SK-N-SH (cell line): ENCODE results near the gene LRRC15. TPM values are rescaled to one million over a fixed set of nuclear protein-coding genes. Genes with fewer than 3 reads are reported as not detected.

Experiments
- CTCF ChIA-PET: fragments of 300-600, 350-600 bp; formaldehyde crosslinking; extraction: SDS; loops from one replicate; lab custom pipeline; 2021; lab: Yijun Ruan, JAX
- POLR2A ChIA-PET: fragments of 350-600 bp; sonication (Branson Sonifier 250); formaldehyde crosslinking; extraction: SDS; loops from one replicate; lab custom pipeline; 2020; ENCODE audit warnings: antibody characterized with exemption, inconsistent platforms; lab: Yijun Ruan, JAX
- DNase-seq: peaks from one replicate; pipeline ENCODE4 v3.0.0; 2012
- H2AFZ ChIP-seq: fragments of 200-600 bp; sonication (generic); 2 replicates; pipeline ENCODE4 v1.8.1; 2016; ENCODE audit warnings: antibody characterized with exemption, mild to moderate bottlenecking, low read depth
- H3F3A ChIP-seq: fragments of 200-600 bp; sonication (generic); replicated peaks from 2 replicates; pipeline ENCODE3; 2016; ENCODE audit warnings: antibody characterized with exemption, mild to moderate bottlenecking; ENCODE audit not compliant: insufficient read depth
- H3K27ac ChIP-seq, 2 experiments: fragments of 200-500 bp in 1 of 2; fragments of 200-600 bp in 1 of 2; sonication (Bioruptor generic) in 1 of 2; sonication (generic), shearing (Covaris generic) in 1 of 2; 2 replicates each; pipeline versions ENCODE4 v1.5.1 to v1.6.1; 2014 to 2016; ENCODE audit warnings: low read depth in 2 of 2, inconsistent platforms in 1 of 2, low read length in 1 of 2, mild to moderate bottlenecking in 1 of 2, mixed read lengths in 1 of 2
- H3K27me3 ChIP-seq: fragments of 200-600 bp; sonication (generic), shearing (Covaris generic); 2 replicates; pipeline ENCODE4 v1.6.1; 2016; ENCODE audit warnings: mixed run types; ENCODE audit not compliant: insufficient read depth
- H3K36me3 ChIP-seq, 2 experiments: fragments of 200-500 bp in 1 of 2; fragments of 200-600 bp in 1 of 2; sonication (Bioruptor generic) in 1 of 2; sonication (generic) in 1 of 2; replicated peaks in 1 of 2; 2 replicates each; pipeline versions ENCODE3 to v1.5.1; 2014 to 2016; ENCODE audit warnings: low read length in 1 of 2, mild to moderate bottlenecking in 1 of 2; ENCODE audit not compliant: insufficient read depth in 2 of 2, control insufficient read depth in 1 of 2
- H3K4me1 ChIP-seq, 2 experiments: fragments of 200-500 bp in 1 of 2; fragments of 200-600 bp in 1 of 2; sonication (Bioruptor generic) in 1 of 2; sonication (generic), shearing (Covaris generic) in 1 of 2; 2 replicates each; pipeline versions ENCODE4 v1.5.1 to v1.6.1; 2014 to 2016; ENCODE audit warnings: low read depth in 1 of 2, low read length in 1 of 2, mixed run types in 1 of 2; ENCODE audit not compliant: insufficient read depth in 2 of 2, control insufficient read depth in 1 of 2
- H3K4me2 ChIP-seq: fragments of 200-600 bp; sonication (generic), shearing (Covaris generic); 2 replicates; pipeline ENCODE4 v1.6.1; 2017; ENCODE audit warnings: mixed run types
- H3K4me3 ChIP-seq, 2 experiments: fragments of 200-500 bp in 1 of 2; fragments of 200-600 bp in 1 of 2; sonication (Bioruptor generic) in 1 of 2; sonication (generic), shearing (Covaris generic) in 1 of 2; 2 replicates each; pipeline versions ENCODE4 v1.5.1 to v1.8.1; 2014 to 2016; ENCODE audit warnings: low read depth in 2 of 2, inconsistent platforms in 1 of 2, low read length in 1 of 2, mild to moderate bottlenecking in 1 of 2, mixed read lengths in 1 of 2, moderate library complexity in 1 of 2
- H3K79me2 ChIP-seq: fragments of 200-600 bp; sonication (generic); 2 replicates; pipeline ENCODE4 v1.8.1; 2017; ENCODE audit warnings: mild to moderate bottlenecking; ENCODE audit not compliant: insufficient read depth
- H3K9ac ChIP-seq: fragments of 200-600 bp; sonication (generic); 2 replicates; pipeline ENCODE4 v1.6.1; 2017; ENCODE audit warnings: mixed run types
- H3K9me2 ChIP-seq: fragments of 200-600 bp; sonication (generic); 2 replicates; pipeline ENCODE4 v1.6.1; 2017; ENCODE audit warnings: mixed run types
- H3K9me3 ChIP-seq: fragments of 200-600 bp; sonication (generic); 2 replicates; pipeline ENCODE4 v1.6.1; 2017; ENCODE audit warnings: mixed run types, mild to moderate bottlenecking, moderate library complexity
- H4K20me1 ChIP-seq: fragments of 200-600 bp; sonication (generic); 2 replicates; pipeline ENCODE4 v1.6.1; 2017; ENCODE audit warnings: mild to moderate bottlenecking, mixed run types; ENCODE audit not compliant: insufficient read depth
- CHD2 ChIP-seq: fragments of 150-350 bp; IDR thresholded peaks from 2 replicates; pipeline ENCODE4 v1.6.1; 2018; ENCODE audit warnings: low read length; ENCODE audit not compliant: partially characterized antibody
- ELF1 ChIP-seq: IDR thresholded peaks from 2 replicates; pipeline ENCODE4 v1.4.0; 2012
- EZH2phosphoT487 ChIP-seq: fragments of 200-600 bp; sonication (generic); IDR thresholded peaks from 2 replicates; pipeline ENCODE4 v1.6.1; 2017; ENCODE audit warnings: low read depth, mixed run types, mild to moderate bottlenecking, antibody characterized with exemption, moderate library complexity, borderline replicate concordance
- FOXJ3 ChIP-seq: sonication (generic); formaldehyde crosslinking; IDR thresholded peaks from 2 replicates; pipeline ENCODE4 v1.5.1; 2020; ENCODE audit warnings: mild to moderate bottlenecking, missing genetic modification reagents
- GATA2 ChIP-seq: sonication (generic); formaldehyde crosslinking; IDR thresholded peaks from 2 replicates; pipeline ENCODE4 v1.5.0; 2020; ENCODE audit warnings: mild to moderate bottlenecking, missing genetic modification reagents
- NRF1 ChIP-seq: IDR thresholded peaks from 2 replicates; pipeline ENCODE4 v1.6.1; 2012; ENCODE audit warnings: low read depth, mild to moderate bottlenecking, low read length
- POLR2AphosphoS5 ChIP-seq: IDR thresholded peaks from 2 replicates; pipeline ENCODE4 v1.6.1; 2012; ENCODE audit warnings: low read depth, low read length
- RAD21 ChIP-seq: IDR thresholded peaks from 2 replicates; pipeline ENCODE4 v1.6.1; 2012; ENCODE audit warnings: mild to moderate bottlenecking, low read length
- TAF1 ChIP-seq: IDR thresholded peaks from 2 replicates; pipeline ENCODE4 v1.6.1; 2012; ENCODE audit warnings: low read depth, mild to moderate bottlenecking, low read length, moderate library complexity, borderline replicate concordance
- YY1 ChIP-seq: IDR thresholded peaks from 2 replicates; pipeline ENCODE4 v1.4.0; 2012; ENCODE audit warnings: low read depth, mild to moderate bottlenecking
- WGBS: methylation state at CpG from one replicate; pipeline ENCODE4 v1.1.6; 2017; ENCODE audit warnings: low lambda C conversion rate; 5-methylcytosine and 5-hydroxymethylcytosine counted together
- polyA plus RNA-seq, 3 experiments: library from polyadenylated mRNA; depleted of rRNA; stranded (reverse); fragments of >200 nt; gene quantifications; 2 replicates each; pipeline ENCODE4 v1.2.3, GENCODE V29; 2012
- TF ChIP-seq, protein P1 (sequence below): fragments of 150-350 bp; IDR thresholded peaks from 2 replicates; pipeline ENCODE4 v1.6.1; 2017; ENCODE audit warnings: antibody characterized with exemption, low read length, low read depth, borderline replicate concordance
- TF ChIP-seq, protein P2 (sequence below): IDR thresholded peaks from 2 replicates; pipeline ENCODE4 v1.4.0; 2012; ENCODE audit warnings: low read depth
- TF ChIP-seq, protein P3 (sequence below): IDR thresholded peaks from 2 replicates; pipeline ENCODE4 v1.6.1; 2012; ENCODE audit warnings: mild to moderate bottlenecking, low read depth, low read length, moderate library complexity

The LRRC15 gene
- polyA plus RNA-seq, 1 of the 3 experiments (the other 2 are of a cell fraction) = 0.02 TPM

DNA sequence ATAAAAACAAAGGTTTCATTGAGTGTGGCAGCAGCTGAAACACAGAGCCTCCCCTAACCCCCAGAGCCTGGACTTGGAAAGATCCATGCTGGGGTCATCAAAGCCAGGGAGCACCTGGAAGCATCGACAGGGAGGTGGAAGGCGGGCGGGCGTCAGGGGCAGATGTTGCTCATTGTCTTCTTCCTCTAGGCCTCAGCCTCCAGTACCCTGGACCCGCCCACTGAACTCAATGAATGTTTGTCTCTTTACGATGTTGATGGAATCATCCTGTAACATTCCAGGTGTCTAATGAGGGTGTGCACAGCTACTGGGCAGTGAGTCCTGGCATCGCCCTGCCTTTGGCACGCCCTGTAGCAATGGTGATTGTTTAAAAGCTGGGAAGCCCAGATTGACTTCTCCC is 19.7 kb upstream of the LRRC15 start (continued):
- TF ChIP-seq EZH2phosphoT487 = no peak
- no peak for TF ChIP-seq TAF1
- no peak for TF ChIP-seq RAD21

DNA sequence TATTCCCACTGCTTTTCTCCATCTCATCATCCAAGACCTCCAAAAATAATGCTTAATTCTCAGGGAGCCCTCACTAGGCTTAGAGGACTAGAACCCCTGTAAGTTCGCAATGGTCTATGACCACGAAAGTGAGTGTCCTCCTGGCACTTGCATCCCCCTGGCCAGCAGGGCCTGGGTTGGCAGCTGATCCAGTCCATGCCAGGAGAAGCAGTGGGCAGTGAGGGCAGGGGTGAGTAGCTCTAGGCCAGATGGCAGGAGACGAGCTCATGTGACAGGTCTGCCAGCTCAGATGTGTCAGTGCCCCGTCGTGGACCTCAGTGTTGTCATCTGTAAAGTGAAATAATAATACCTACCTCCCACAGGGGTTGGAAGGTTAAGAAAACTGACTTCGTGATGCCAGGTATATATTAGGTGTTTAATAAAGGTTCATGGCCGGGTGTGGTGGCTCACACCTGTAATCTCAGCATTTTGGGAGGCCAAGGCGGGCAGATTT is 18.4 kb upstream of the LRRC15 start:
- Histone ChIP-seq H3K9me2 (no peaks in the 10 kb centered on the region), H3F3A (no peaks in the 10 kb centered on the region), H3K36me3 (no peaks in the 10 kb centered on the region), H3K9me3 (no peaks in the 10 kb centered on the region; the same call in 1 of the 2 replicates), H3K27me3 (no peaks in the 10 kb centered on the region)
- DNase-seq = no peak
- TF ChIP-seq FOXJ3 = no peak
- TF ChIP-seq, all 33 proteins: peak for 0
- no peak overlapping the region for H3K4me3 ChIP-seq
- H4K20me1 ChIP-seq = no peaks in the 10 kb centered on the region
- no peaks in the 10 kb centered on the region for H3K79me2 ChIP-seq
- no peaks in the 10 kb centered on the region for H3K4me1 ChIP-seq
- no peak overlapping the region for H3K4me2 ChIP-seq
- H2AFZ ChIP-seq = no peak overlapping the region
- H3K27ac ChIP-seq = no peak overlapping the region
- no peak overlapping the region for H3K9ac ChIP-seq
- WGBS = 73% methylated on average over 8 of the region's 8 CpGs
- CTCF ChIA-PET = interaction anchor here (0.8 to 2.1 kb wide), 2 partner anchors 19 to 44 kb away, joined by 3 to 11 read pairs; no protein-coding TSS in a partner anchor
- POLR2A ChIA-PET = no interaction called here

DNA sequence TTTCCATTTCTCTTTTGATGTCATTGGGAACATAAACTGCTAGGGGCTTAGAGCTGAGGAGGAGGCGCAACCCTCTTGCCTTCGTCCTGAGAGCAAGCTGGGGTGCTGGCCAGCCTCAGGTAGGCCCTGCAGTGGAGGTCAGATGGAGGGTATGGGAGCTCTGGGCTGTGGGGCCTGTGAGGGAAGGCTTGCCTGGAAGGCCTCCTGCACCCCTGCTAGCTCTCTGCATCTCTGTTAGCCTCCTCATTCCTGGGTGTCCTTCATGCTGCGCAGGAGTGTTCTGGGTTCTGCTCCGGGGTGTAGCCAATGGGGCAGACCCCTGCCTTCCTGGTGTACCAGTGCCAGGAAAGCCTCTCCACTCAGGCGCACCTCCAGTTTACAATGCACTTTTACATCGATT is 17.7 kb upstream of the LRRC15 start:
- Histone ChIP-seq H2AFZ (no peak overlapping the region), H3F3A (no peaks in the 10 kb centered on the region), H3K9me3 (no peaks in the 10 kb centered on the region; the same call in 1 of the 2 replicates), H3K27ac (no peak overlapping the region), H3K36me3 (no peaks in the 10 kb centered on the region), H3K4me1 (no peaks in the 10 kb centered on the region), H3K9me2 (no peaks in the 10 kb centered on the region), H3K27me3 (no peaks in the 10 kb centered on the region), H3K4me3 (no peak overlapping the region), H4K20me1 (no peaks in the 10 kb centered on the region), H3K9ac (no peak overlapping the region), H3K4me2 (no peak overlapping the region), H3K79me2 (no peaks in the 10 kb centered on the region)
- ChIA-PET CTCF (interaction anchor here (0.9 to 2.0 kb wide), 4 partner anchors 17 to 53 kb away, joined by 3 to 7 read pairs (median 4); no protein-coding TSS in a partner anchor), POLR2A (no interaction called here)
- TF ChIP-seq ELF1 = no peak
- no peak for TF ChIP-seq GATA2
- no peak for TF ChIP-seq RAD21
- no peak for TF ChIP-seq POLR2AphosphoS5
- TF ChIP-seq FOXJ3 = no peak
- no peak for TF ChIP-seq NRF1
- no peak for TF ChIP-seq YY1
- no peak for TF ChIP-seq TAF1
- TF ChIP-seq CHD2 = no peak
- TF ChIP-seq, protein P1, sequence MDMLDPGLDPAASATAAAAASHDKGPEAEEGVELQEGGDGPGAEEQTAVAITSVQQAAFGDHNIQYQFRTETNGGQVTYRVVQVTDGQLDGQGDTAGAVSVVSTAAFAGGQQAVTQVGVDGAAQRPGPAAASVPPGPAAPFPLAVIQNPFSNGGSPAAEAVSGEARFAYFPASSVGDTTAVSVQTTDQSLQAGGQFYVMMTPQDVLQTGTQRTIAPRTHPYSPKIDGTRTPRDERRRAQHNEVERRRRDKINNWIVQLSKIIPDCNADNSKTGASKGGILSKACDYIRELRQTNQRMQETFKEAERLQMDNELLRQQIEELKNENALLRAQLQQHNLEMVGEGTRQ = no peak
- TF ChIP-seq, protein P2, sequence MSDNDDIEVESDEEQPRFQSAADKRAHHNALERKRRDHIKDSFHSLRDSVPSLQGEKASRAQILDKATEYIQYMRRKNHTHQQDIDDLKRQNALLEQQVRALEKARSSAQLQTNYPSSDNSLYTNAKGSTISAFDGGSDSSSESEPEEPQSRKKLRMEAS = no peak
- TF ChIP-seq, protein P3, sequence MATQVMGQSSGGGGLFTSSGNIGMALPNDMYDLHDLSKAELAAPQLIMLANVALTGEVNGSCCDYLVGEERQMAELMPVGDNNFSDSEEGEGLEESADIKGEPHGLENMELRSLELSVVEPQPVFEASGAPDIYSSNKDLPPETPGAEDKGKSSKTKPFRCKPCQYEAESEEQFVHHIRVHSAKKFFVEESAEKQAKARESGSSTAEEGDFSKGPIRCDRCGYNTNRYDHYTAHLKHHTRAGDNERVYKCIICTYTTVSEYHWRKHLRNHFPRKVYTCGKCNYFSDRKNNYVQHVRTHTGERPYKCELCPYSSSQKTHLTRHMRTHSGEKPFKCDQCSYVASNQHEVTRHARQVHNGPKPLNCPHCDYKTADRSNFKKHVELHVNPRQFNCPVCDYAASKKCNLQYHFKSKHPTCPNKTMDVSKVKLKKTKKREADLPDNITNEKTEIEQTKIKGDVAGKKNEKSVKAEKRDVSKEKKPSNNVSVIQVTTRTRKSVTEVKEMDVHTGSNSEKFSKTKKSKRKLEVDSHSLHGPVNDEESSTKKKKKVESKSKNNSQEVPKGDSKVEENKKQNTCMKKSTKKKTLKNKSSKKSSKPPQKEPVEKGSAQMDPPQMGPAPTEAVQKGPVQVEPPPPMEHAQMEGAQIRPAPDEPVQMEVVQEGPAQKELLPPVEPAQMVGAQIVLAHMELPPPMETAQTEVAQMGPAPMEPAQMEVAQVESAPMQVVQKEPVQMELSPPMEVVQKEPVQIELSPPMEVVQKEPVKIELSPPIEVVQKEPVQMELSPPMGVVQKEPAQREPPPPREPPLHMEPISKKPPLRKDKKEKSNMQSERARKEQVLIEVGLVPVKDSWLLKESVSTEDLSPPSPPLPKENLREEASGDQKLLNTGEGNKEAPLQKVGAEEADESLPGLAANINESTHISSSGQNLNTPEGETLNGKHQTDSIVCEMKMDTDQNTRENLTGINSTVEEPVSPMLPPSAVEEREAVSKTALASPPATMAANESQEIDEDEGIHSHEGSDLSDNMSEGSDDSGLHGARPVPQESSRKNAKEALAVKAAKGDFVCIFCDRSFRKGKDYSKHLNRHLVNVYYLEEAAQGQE = no peak
- no peak for DNase-seq
- WGBS = 88% methylated on average over 3 of the region's 6 CpGs
